ENCODE data around the gene EYS. TPM values are rescaled to one million over a fixed set of nuclear protein-coding genes. Genes with fewer than 3 reads are reported as not detected.

The EYS gene
- total RNA-seq, 4 donors from 2014 or later = under 0.01 TPM; not detected in 3

GRCh38 chr6:64301307-64302236, 1405.5 kb downstream of the EYS start:
- Histone ChIP-seq H3K36me3 (no peaks in the 10 kb centered on the region), H3K4me3 (no peak overlapping the region), H3K4me1 (no peaks in the 10 kb centered on the region), H3K27me3 (no peaks in the 10 kb centered on the region), H3K27ac (replicated peaks in 1 of 4) (no peak overlapping the region), H3K9me3 (peaks cover 0 to 7% (median 3%) of the 10 kb centered on the region in 4 donors)
- WGBS = 94% methylated on average over 11 of the region's 11 CpGs
- intact Hi-C loops (cut with DNase I) = no loop called here
- TF ChIP-seq POLR2A (IDR thresholded peaks at IDR 0.05; ENCODE audit: low read depth) = no peak
- TF ChIP-seq CTCF (IDR thresholded peaks at IDR 0.05) = no peak
- no peak for TF ChIP-seq POLR2AphosphoS5 (IDR thresholded peaks at IDR 0.05)
- TF ChIP-seq EP300 (IDR thresholded peaks at IDR 0.05) = no peak
- no peak for DNase-seq (ENCODE audit: extremely low spot score)

- WGBS = 84% methylated on average over 7 of the region's 7 CpGs
- no peak for TF ChIP-seq EP300 (IDR thresholded peaks at IDR 0.05)
- TF ChIP-seq POLR2AphosphoS5 (IDR thresholded peaks at IDR 0.05) = no peak
- TF ChIP-seq POLR2A (IDR thresholded peaks at IDR 0.05; ENCODE audit: low read depth) = no peak
- no peak for TF ChIP-seq CTCF (IDR thresholded peaks at IDR 0.05)
- Histone ChIP-seq H3K36me3 (no peaks in the 10 kb centered on the region), H3K9me3 (peaks cover 0 to 7% (median 3%) of the 10 kb centered on the region in 4 donors), H3K4me1 (no peaks in the 10 kb centered on the region), H3K4me3 (no peak overlapping the region), H3K27me3 (no peaks in the 10 kb centered on the region), H3K27ac (replicated peaks in 1 of 4) (no peak overlapping the region)
- intact Hi-C loops (cut with DNase I) = no loop called here
- no peak for DNase-seq (ENCODE audit: extremely low spot score)
These were observed 1407.8 kb downstream of the EYS start for GRCh38 chr6:64299176-64299575.

GRCh38 chr6:64294034-64294433, 1413.0 kb downstream of the EYS start:
- no peaks in the 10 kb centered on the region for H3K4me1 ChIP-seq
- H3K27ac ChIP-seq (replicated peaks in 1 of 4) = no peak overlapping the region
- no peak overlapping the region for H3K4me3 ChIP-seq
- H3K9me3 ChIP-seq = peaks cover 0 to 7% (median 3%) of the 10 kb centered on the region in 4 donors
- H3K27me3 ChIP-seq = no peaks in the 10 kb centered on the region
- intact Hi-C loops (cut with DNase I) = no loop called here
- TF ChIP-seq POLR2A (IDR thresholded peaks at IDR 0.05; ENCODE audit: low read depth) = no peak
- no peak for TF ChIP-seq CTCF (IDR thresholded peaks at IDR 0.05)
- TF ChIP-seq EP300 (IDR thresholded peaks at IDR 0.05) = no peak
- TF ChIP-seq POLR2AphosphoS5 (IDR thresholded peaks at IDR 0.05) = no peak
- H3K36me3 ChIP-seq = no peaks in the 10 kb centered on the region
- DNase-seq (ENCODE audit: extremely low spot score) = no peak

GRCh38 chr6:64293298-64293697, 1413.7 kb downstream of the EYS start:
- Histone ChIP-seq H3K36me3 (no peaks in the 10 kb centered on the region), H3K4me3 (no peak overlapping the region), H3K4me1 (no peaks in the 10 kb centered on the region), H3K27me3 (no peaks in the 10 kb centered on the region), H3K9me3 (peaks cover 0 to 7% (median 3%) of the 10 kb centered on the region in 4 donors), H3K27ac (replicated peaks in 1 of 4) (no peak overlapping the region)
- intact Hi-C loops (cut with DNase I) = no loop called here
- no peak for DNase-seq (ENCODE audit: extremely low spot score)
- TF ChIP-seq EP300 (IDR thresholded peaks at IDR 0.05) = no peak
- TF ChIP-seq CTCF (IDR thresholded peaks at IDR 0.05) = no peak
- no peak for TF ChIP-seq POLR2AphosphoS5 (IDR thresholded peaks at IDR 0.05)
- no peak for TF ChIP-seq POLR2A (IDR thresholded peaks at IDR 0.05; ENCODE audit: low read depth)
